Measurements from ENCODE around the gene MAP7D1.

The MAP7D1 gene

DNA sequence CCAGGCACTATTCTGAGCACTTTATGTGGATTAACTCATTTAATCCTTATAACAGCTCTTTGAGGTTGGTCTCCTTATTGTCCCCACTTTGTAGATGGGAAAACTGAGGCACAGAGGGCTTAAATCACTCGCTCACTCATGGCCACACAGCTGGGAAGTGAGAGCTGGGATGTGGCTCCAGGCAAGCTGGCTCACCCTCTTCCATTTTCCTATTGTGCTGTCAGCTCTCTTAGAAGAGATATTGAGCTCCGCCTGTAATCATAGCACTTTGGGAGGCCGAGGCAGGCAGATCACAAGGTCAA, 27.1 kb upstream of the MAP7D1 start:
- Histone ChIP-seq H3K27me3 (ENCODE audit: insufficient read depth, low read depth) (no peaks in the 10 kb centered on the region), H3K4me3 (IDR thresholded peaks at IDR 0.05; ENCODE audit: insufficient read depth, low read depth, low read length) (no peak overlapping the region), H4K20me1 (ENCODE audit: insufficient read depth) (no peaks in the 10 kb centered on the region), H3K27ac (no peak overlapping the region), H3K4me1 (ENCODE audit: low read depth, poor library complexity, severe bottlenecking) (peaks cover 6% of the 10 kb centered on the region), H3K9ac (no peak overlapping the region), H3K79me2 (ENCODE audit: insufficient read depth, low read depth) (no peaks in the 10 kb centered on the region), H2AFZ (ENCODE audit: low read depth) (no peak overlapping the region), H3K36me3 (ENCODE audit: insufficient read depth) (no peaks in the 10 kb centered on the region), H3K4me2 (no peak overlapping the region)
- TF ChIP-seq, protein P1, sequence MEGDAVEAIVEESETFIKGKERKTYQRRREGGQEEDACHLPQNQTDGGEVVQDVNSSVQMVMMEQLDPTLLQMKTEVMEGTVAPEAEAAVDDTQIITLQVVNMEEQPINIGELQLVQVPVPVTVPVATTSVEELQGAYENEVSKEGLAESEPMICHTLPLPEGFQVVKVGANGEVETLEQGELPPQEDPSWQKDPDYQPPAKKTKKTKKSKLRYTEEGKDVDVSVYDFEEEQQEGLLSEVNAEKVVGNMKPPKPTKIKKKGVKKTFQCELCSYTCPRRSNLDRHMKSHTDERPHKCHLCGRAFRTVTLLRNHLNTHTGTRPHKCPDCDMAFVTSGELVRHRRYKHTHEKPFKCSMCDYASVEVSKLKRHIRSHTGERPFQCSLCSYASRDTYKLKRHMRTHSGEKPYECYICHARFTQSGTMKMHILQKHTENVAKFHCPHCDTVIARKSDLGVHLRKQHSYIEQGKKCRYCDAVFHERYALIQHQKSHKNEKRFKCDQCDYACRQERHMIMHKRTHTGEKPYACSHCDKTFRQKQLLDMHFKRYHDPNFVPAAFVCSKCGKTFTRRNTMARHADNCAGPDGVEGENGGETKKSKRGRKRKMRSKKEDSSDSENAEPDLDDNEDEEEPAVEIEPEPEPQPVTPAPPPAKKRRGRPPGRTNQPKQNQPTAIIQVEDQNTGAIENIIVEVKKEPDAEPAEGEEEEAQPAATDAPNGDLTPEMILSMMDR (conservative IDR thresholded peaks at IDR 0.05; ENCODE audit: low read depth, low read length) = no peak

GRCh38 chr1:36132029-36132428, 23.9 kb upstream of the MAP7D1 start:
- Histone ChIP-seq H3K27ac (no peak overlapping the region), H2AFZ (ENCODE audit: low read depth) (no peak overlapping the region), H3K4me3 (IDR thresholded peaks at IDR 0.05; ENCODE audit: insufficient read depth, low read depth, low read length) (no peak overlapping the region), H3K9ac (no peak overlapping the region), H3K27me3 (ENCODE audit: insufficient read depth, low read depth) (no peaks in the 10 kb centered on the region), H3K4me2 (no peak overlapping the region), H3K4me1 (ENCODE audit: low read depth, poor library complexity, severe bottlenecking) (peaks cover 6% of the 10 kb centered on the region), H4K20me1 (ENCODE audit: insufficient read depth) (no peaks in the 10 kb centered on the region), H3K79me2 (ENCODE audit: insufficient read depth, low read depth) (no peaks in the 10 kb centered on the region), H3K36me3 (ENCODE audit: insufficient read depth) (no peaks in the 10 kb centered on the region)
- TF ChIP-seq, protein P1 (conservative IDR thresholded peaks at IDR 0.05; ENCODE audit: low read depth, low read length) = no peak

DNA sequence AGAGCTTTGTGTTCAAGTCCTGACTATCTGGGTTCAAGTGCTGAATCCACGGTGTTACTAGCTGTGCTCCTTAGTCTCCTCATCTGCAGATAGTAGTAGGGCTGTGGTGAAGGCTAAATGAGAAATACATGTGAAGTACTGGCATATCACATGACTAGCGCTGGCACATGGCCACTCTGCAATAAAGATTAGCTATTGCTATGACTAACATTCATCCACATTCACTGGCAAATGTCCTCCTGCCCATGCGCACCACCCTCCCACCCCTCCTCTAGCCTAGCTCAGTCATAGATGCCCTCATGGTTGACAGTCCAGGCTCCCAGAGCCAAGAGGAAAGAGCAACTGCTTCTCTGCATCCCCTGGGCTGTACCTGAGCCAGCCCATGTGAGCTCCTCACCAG, 22.5 kb upstream of the MAP7D1 start:
- Histone ChIP-seq H3K27me3 (ENCODE audit: insufficient read depth, low read depth) (no peaks in the 10 kb centered on the region), H3K27ac (no peak overlapping the region), H2AFZ (ENCODE audit: low read depth) (no peak overlapping the region), H3K36me3 (ENCODE audit: insufficient read depth) (0 out of 2 replicates have a peak, but pooled peaks cover 4% of the 10 kb centered on the region), H3K4me2 (no peak overlapping the region), H3K4me3 (IDR thresholded peaks at IDR 0.05; ENCODE audit: insufficient read depth, low read depth, low read length) (no peak overlapping the region), H3K79me2 (ENCODE audit: insufficient read depth, low read depth) (no peaks in the 10 kb centered on the region), H3K9ac (no peak overlapping the region), H4K20me1 (ENCODE audit: insufficient read depth) (no peaks in the 10 kb centered on the region), H3K4me1 (ENCODE audit: low read depth, poor library complexity, severe bottlenecking) (peaks cover 3% of the 10 kb centered on the region)
- TF ChIP-seq, protein P1 (conservative IDR thresholded peaks at IDR 0.05; ENCODE audit: low read depth, low read length) = no peak

GRCh38 chr1:36134031-36134430, 21.9 kb upstream of the MAP7D1 start:
- no peak overlapping the region for H3K27ac ChIP-seq

More at GRCh38 chr1:36134031-36134430, 21.9 kb upstream of the MAP7D1 start:
- Histone ChIP-seq H3K4me1 (ENCODE audit: low read depth, poor library complexity, severe bottlenecking) (no peaks in the 10 kb centered on the region), H2AFZ (ENCODE audit: low read depth) (no peak overlapping the region), H3K4me3 (IDR thresholded peaks at IDR 0.05; ENCODE audit: insufficient read depth, low read depth, low read length) (no peak overlapping the region), H3K9ac (no peak overlapping the region), H3K79me2 (ENCODE audit: insufficient read depth, low read depth) (no peaks in the 10 kb centered on the region), H4K20me1 (ENCODE audit: insufficient read depth) (no peaks in the 10 kb centered on the region), H3K4me2 (no peak overlapping the region), H3K27me3 (ENCODE audit: insufficient read depth, low read depth) (no peaks in the 10 kb centered on the region), H3K36me3 (ENCODE audit: insufficient read depth) (0 out of 2 replicates have a peak, but pooled peaks cover 4% of the 10 kb centered on the region)
- TF ChIP-seq, protein P1 (conservative IDR thresholded peaks at IDR 0.05; ENCODE audit: low read depth, low read length) = no peak

All from KMS-11 (cell line).